Esophagus mucosa (tissue), 1 donor: ENCODE measurements around the gene SMYD2. TPM values are rescaled to one million over a fixed set of nuclear protein-coding genes. Genes with fewer than 3 reads are reported as not detected.

Source experiments
- ATAC-seq: fragments of 200-7000 bp; cut with Tn5 transposase; one replicate; pipeline ENCODE4 v1.9.1; 2020
- total RNA-seq: library from RNA; stranded (reverse); gene quantifications from one replicate; pipeline ENCODE4 v1.2.4, GENCODE V29; 2023
- donor health status: DM: yes; HTN: yes; CAD: no.

SMYD2 gene, protein sequence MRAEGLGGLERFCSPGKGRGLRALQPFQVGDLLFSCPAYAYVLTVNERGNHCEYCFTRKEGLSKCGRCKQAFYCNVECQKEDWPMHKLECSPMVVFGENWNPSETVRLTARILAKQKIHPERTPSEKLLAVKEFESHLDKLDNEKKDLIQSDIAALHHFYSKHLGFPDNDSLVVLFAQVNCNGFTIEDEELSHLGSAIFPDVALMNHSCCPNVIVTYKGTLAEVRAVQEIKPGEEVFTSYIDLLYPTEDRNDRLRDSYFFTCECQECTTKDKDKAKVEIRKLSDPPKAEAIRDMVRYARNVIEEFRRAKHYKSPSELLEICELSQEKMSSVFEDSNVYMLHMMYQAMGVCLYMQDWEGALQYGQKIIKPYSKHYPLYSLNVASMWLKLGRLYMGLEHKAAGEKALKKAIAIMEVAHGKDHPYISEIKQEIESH
- total RNA-seq = 32.1 TPM

DNA sequence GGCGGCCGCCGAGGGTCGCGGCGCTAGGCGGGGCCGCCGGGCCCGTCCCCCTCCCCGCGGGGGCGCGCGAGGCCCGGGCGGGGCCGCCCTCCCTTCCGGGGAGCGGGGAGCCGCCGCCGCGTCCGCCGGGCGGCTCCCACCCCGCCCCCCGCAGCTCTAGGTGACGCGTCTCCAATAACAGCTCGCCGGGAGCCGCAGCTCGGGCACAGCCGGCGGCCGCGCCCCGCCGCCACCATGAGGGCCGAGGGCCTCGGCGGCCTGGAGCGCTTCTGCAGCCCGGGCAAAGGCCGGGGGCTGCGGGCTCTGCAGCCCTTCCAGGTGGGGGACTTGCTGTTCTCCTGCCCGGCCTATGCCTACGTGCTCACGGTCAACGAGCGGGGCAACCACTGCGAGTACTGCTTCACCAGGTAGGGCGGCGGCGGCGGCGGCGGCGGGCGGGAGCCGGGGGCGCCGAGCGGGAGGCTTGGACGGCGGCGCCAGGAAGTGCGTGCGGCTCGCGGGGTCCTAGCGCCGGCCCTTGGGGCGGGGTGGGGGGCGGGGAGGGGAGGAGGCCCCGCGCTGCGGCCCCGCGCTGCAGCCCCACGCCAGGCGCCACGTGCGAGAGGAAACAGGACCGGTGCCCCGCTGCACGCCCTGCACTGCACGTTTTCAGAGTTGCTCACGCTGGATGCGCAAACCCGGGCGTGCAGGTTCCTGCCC lies at the start of gene SMYD2:
Gene SMYD2, plus strand, starts transcription at position 139 of the 699 bp plus-strand sequence. Its CDS starts 96 bp downstream, at position 235.
- peak; percentile 84 for ATAC-seq

DNA sequence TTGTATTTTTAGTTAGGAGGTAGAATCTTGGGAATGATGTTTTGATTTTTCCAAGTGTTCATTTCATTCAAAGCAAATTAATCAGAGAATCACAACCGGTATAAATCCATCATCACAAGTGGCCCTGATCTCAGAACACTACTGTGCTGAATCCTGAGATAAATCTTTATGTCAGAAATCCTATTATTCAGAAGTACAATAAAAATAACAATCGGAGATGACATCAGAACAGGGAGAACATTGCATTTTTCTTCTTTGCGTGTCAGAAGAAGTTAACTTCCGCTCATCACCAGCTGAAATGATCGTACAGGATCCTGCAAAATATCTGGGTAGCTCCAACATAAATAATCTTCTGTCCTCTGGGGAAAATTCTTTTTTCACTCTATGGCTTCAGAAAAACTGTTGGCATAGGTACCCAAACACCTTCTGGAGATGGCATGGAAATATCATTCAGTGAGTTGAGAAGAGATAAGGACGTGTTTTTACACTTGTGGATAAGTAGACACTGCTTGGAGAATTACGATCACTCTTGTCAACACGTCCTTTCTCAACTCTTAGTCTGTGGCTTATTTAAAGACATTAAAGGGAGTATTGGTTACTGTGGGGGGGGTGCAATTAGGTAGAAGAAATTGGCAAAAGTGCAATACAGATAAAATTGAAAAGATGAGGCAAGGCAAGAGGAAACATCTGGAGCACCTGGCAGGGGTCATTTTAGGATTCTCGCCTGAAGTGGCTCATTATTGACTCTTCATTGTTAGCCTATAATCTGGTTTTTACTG lies 46.9 kb upstream of the SMYD2 start:
- no peak for ATAC-seq

DNA sequence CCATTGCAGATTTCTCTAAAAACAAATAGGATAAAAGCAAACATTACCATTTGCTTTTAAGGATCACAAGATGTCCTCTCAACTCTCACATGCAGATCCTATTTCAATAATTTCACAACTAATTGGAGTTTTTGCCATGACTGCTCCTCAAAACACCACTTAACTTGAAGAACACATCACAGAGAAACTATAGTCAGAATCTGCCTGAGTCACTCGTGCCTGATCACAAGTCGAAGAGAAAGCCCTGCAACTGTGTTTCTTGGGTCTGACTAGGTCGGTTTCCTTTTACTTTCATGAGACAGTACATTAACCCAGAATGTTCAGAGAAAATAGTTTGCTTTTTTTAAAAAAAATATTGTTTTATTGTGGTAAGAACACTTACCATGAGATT lies 46.3 kb upstream of the SMYD2 start:
- no peak for ATAC-seq

DNA sequence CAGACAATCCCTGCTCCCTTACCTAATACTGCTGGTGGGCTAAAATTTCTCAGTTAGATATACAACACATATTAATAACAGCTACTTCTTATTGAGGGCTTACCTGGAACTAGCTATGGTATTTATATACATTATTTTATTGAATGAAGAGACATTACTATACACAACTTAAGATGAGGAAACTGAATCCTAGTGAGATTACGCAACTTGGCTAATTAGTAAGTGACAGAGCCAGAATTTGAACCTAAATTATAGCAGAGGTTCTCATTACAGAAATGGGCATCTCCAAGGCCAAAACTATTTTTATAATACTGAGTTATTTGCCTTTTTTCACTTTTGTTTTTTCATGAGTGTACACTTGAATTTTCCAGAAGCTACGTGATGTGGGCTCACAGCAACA lies 44.5 kb upstream of the SMYD2 start:
- no peak for ATAC-seq

DNA sequence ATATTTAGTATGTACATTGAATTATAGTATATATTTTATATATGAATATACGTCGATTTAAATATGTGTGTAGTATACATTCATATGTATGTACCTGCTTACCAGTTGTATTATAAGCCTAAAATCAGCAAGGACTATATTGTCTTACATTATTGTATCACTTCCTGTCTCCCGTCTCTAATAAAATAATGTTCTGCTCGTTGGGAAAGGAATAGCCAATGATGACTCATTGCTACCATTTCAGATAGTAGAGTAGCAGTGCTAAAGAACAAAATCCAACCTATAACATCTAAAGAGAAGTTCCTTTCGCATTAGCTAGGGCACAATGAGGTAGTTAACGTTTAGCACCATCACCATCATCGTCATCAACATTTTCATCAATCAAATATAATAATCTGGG lies 39.9 kb upstream of the SMYD2 start:
- no peak for ATAC-seq

DNA sequence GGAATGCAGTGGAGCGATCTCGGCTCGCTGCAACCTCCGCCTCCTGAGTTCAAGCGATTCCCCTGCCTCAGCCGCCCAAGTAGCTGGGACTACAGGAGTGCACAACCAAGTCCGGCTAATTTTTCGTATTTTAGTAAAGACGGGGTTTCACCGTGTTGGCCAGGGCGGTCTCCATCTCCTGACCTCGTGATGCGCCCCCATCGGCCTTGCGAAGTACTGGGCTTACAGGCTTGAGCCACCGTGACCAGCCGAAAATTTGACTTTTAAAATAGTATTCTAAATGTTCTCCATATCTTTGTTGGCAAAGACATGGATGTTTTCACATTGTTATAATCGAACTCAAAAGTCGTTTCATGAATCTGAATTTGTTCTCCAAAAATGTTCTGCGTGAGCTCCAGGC lies 36.7 kb upstream of the SMYD2 start:
- ATAC-seq = no peak

DNA sequence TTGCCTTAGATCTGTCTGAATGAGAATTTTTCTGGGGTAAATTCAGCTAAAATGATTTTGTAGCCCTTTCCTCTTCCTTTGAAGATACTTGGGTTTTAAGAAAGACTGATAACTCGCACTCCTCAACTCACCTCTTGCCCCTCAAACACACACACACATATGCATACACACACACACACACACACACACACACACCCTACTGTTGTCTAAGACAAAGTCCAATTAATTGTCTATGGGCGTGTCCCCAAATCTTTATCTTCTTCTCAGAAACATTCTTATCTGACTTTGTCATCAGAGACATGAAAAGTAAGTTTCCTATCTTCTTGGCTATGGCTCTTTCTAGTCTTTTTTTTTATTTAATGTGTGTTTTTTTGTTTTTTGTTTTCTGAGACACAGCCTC lies 36.1 kb upstream of the SMYD2 start:
- ATAC-seq = no peak

DNA sequence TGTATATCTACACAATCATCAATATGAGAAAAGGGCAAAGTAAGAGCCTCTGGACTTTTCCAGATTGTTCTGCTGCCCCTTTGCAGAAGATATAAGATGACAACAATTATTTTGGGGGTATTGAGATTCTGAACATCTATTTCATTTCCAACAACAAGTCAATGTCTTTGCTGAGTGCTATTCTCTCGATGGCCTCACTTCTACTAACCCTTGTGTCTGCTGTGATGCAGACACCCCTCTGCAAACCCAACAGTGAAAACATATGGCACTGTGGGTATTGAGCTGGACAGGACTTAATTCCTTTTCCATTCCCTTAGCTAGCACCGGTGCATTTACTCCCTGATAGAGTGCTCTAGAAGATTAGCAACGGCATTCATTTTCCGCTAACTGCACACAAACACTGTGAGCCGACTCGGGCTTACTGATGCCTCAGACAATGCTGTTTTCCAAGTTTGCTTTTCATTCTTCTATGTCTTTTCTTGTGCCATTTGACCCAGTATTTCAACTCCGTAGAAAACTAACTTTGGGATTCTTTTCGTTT lies 33.4 kb upstream of the SMYD2 start:
- ATAC-seq = no peak

DNA sequence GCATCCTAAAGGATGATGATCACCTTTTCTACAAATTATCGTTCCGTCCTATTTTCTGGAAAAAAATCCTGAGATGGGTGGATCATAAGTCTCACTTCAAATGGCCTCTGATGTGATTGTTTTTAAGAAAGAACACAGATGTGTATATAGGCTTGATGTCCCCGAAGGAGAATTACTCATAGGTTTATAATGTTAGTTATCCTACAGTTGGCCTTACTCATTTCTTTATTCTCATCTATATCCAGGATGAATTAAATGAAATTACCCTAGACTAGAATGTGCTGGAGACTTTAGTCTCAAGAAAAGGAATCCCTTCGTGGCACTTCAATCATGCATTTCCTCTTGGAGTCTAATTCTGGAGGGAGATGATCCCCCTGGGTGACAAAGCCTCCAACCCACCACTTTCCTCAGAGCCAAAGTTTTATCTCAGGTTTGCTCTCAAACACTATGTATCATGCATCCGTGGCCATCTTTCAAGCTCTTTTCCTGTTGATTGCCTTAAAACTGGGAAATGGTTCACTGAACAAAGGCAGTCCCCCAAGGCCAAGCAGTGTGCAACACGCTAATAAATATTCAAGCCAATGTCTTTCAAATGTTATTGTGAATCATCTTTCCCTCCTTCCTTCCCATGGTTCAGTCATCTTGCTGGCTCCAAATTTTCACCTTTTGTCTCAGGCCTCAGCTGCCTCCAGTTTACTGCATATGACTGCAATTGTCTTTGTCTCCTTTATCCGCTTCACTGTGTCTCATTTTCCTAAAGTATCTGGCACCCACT lies 32.5 kb upstream of the SMYD2 start:
- no peak for ATAC-seq

DNA sequence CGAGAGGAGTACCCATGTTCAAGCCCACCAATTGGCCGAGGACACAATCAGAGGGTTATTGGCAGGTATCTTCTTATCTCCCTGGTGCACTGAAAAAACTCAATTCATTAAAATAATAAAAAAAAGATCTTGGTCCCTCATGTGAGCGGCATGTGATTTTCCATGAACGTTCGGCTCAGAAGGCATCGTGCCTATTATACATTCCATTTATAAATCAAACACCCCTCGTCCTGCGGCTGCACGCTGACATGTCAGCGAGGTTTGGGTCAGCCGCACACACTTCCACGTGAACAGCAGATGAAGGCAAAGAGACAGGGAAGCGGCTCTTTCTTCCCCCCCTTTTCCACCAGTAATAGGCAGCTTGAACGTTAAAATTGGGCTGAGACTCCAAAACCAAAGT lies 31.3 kb upstream of the SMYD2 start:
- no peak for ATAC-seq

DNA sequence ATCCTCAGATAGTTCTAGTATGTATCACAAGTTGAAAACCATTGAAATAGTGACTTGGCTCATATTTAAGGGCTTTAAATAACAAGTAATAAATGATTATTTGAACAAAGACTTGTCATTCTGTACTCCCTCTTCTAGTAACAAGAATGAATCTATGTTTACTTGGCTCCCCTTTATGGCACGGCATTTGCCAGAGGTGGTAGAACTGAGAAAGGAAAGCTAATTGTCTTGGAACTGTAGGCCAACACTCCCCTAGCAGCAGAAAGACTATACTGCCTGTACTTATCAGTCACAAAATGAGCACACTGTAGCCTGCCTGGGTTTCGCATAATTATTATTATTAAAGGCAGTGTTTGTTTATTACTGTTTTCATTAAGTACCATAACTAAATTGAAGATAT lies 29.6 kb upstream of the SMYD2 start:
- ATAC-seq = no peak

DNA sequence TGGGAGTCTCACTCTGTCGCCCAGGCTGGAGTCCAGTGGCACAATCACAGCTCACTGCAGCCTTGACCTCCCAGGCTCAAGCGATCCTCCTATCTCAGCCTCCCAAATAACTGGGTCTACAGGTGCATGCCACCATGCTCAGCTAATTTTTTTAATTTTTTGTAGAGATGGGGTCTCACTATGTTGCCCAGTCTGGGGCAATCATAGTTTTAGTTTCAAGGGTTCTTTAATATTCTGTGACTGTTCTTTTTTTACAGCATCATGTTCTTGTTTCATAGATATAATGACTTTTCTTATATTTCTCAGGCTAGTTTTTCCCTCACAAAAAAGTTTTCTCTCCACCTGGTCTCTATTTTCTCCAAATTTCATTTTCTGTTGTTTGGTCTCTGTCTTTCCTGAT lies 25.4 kb upstream of the SMYD2 start:
- ATAC-seq = no peak

DNA sequence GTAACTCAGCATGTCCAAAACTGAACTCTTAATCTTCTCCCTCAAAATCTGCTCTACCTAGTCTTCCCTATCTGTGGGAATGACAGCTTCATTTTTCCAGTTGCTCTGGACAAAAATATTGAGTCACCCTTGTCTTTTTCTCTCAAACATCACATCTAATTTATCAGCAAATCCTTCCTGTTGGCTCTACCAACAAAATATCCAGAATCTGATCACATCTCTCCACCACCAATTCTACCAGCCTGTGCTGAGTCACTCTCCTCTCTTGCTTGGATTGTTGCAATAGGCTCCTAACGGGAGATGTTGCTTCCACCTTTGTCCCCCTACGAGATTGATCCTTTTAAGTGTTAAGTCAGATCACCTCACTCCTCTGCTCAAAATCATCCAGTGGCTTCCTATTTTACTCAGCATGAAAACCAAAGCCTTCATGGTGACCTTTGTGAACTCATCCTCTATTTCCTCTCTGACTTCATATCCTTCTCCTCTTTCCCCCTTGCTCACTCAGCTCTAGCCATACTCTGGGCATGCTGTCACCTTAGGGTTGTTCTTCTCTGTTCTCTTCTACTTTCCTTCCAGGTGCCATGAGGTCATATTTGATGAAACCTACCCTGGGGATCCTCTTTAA lies 21.5 kb upstream of the SMYD2 start:
- ATAC-seq = no peak

DNA sequence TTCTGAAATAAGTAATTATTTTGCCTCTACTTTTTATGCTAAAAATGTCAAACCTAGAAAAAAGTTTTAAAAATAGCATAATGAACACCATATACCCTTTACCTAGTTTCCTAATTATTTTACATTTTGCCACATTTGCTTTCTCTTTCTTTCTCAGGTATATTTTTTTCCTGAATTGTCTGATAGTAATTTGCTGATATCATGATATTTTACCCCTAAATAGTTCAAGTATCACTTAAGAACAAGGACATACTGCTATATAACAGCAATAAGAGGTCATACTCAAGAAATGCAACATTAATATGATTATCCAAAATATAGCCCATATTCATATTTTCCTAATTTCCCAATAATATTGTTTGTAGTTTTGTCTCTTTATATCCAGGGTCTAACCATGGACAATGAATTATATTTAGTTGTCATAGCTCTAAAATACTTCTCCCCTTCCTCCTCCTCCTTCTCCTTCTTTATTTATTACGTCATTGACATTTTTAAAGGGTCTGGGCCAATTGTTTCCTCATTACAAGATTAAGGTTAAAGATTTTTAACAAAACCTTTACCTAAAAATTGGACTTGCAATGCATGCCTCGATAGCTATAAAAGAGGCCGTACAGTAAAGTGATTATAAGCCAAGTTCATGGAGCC lies 20.3 kb upstream of the SMYD2 start:
- no peak for ATAC-seq

DNA sequence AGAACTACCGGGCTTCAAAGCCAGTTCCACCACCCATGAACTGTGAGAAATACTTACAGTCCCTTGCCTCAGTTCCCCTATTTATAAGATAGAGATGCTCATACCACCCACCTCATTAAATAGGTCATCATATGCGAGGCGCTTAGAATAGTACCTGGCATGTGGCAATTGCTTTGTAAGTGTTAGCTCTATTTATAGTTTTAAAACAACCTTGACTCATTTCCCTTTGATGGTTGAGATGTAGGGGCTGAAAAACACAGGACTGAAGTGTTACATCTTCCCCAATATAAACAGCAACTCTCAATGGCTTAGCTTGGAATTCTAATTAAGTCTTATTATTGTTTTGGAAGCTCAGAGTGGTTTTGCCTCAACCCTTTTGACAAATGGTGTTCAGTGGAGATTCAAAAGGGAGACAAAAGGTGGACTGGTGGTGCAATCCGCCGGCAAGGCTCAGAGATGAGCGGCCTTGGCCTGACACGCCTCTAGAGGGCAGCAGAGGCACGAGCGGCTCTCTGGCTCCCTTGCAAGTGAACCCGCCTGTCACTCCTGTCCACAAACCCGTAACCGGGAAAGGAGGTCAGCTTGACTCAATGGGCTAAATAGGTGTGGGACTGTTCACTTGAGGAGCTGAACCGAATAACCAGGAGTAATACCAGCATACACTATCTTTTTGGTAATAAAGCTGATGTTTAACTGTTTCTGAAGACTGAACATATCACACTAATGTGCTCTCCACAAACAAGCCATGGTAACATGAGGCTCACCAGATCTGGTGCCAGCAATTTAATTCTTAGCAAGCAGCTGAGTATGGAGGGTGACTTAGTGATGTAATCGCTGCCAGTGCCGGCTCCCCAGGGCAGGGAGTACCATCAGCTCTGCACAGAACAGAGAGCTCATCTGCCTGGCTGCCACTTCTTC lies 19.5 kb upstream of the SMYD2 start:
- ATAC-seq = peak; percentile 96

DNA sequence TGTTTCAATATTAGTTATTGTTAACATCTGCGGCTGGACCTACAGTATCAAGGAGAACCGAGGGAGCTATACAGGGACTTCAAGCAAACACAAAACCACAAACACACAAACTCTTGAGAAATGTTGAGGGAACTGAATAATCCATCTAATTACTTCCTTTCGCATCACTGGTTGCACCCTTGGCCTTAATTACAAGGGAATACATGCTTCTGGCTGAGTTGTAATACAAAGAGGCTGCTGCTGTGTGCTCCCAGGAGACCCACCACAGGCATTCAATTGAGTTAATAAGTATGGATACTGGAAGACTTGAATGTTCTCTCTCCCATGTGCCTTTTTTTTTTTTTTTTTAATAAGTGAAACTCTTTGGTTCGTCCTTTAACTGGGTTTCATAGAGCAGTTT lies 16.8 kb upstream of the SMYD2 start:
- ATAC-seq = no peak

DNA sequence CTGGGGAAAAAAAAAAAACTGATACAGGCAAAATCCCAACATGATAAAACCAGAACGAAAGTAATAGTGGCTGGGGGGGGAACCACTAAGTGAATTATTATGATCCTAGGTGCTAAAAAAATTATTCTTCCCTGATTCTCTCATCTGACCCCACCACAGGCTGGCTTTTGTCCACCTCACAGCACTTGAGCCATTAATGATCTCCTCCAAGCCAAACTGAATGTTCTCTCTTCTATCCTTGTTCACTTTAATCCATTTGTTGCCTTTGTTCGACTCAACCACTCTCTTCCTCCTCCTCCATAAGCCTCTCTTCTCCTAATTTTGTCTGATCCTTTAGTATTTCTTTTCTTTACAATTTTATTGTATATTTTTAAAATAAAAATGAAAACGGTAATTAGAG lies 16.0 kb upstream of the SMYD2 start:
- ATAC-seq = no peak

DNA sequence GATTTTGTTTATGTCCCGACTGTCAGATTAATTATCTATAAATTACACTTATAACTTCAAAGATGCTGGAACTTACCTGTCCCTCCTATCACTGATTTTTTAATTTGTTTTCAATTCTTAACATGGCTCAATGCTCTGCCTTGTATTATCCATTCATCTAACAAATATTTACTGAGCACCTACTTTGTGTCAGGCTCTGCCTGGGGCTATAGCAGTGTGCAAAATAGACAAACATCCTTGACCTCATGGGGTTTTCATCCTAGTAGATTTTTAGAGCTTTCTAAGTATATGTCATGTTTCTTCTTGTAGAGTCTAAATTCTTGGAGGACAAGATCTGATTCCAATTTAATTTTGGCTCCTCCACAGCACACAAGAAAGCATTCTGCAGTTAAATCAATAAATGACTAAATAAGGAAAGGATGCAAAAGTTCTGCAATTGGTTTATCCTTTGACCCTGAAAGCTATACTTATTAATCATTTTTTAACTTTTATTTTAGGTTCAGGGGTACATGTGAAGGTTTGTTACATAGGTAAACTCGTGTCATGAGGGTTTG lies 10.8 kb upstream of the SMYD2 start:
- no peak for ATAC-seq

DNA sequence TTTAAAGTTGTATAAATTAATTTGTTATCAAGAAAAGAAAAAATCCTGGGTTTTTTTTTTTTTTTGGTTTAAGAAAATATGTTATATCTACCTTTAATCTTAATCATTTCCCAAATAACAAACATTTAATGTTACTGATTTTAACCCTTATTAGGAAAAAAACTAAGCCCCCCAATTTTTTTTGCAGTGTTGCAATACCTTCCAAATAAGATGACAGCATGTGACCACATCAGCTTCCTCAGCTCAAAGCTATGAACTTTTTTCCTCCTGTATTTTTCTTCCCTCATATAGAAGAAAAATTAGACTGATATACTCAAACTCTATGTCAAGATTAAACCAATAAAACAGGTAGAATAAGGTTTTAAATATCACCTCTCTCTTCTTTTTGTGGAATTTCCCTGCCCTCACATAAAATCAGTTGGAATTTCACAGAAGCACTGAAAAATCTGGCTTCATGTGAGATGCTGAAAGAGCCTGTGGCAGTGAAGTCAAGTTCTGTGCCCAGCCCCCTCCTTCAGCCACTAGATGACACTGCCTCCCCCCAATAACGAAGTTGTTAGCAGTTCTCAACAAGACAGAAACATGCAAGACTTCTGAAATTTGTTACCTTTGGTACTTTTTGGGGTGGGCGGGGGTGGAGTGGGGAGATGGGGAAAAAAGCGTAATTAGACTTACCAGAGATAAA lies 9.6 kb upstream of the SMYD2 start:
- ATAC-seq = no peak
